ENCODE data around the gene STARD5.
A peak's percentile ranks its signal among the peaks of the same experiment; 100 is the strongest.
"Not testable (repeated sequence)": the region's sequence is repeated elsewhere in the genome, so short reads cannot be mapped to it uniquely, and the experiment has no call there.

STARD5 gene, protein sequence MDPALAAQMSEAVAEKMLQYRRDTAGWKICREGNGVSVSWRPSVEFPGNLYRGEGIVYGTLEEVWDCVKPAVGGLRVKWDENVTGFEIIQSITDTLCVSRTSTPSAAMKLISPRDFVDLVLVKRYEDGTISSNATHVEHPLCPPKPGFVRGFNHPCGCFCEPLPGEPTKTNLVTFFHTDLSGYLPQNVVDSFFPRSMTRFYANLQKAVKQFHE

DNA sequence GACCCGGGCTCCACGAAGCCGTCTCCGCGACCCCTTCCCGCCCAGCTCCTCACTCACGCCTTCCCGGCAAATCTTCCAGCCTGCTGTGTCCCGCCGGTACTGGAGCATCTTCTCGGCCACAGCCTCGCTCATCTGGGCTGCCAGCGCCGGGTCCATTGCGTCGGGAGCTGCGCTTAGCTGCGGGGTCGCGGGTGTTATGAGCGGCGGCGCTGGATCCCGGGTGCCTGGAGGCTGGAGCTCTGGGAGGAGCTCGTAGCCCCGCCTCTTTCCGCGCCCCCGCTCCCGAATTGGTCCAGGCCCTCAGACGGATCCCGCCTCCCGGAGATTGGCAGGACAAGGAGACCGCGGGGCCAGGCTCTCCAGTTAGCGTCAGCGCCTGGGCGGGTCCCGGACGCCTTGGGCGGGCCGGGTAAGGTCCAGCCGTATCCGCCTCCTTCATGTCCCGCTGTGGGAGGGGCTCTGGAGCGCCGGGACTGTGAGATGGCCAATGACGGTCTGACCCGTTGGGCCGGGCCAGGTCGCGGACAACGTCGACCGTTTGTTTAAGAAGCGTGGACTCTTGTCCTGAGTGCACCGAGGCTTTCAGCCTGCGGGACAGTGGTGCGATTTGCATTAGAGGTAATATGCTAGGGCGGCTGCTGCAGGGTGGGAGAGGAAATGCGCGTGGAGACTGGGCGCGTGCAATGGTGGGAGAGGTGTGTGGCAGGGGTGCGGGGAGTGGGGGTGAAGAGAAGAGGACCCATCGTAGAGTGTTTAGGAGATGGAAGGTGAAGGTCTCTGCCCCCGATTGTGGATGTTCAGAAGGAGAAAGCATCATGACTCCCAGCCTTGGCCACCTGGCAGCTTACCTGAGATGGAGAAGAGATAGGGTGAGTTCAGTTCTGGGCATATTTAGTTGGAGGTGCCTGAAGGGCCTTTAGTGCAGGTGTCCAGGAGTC, at the start of gene STARD5:
STARD5 (minus strand) TSS at position 198 of the 938 bp plus-strand sequence; CDS start at position 156, 42 bp downstream.
- peak; percentile 92 to 97 (median 94) for DNase-seq (ENCODE audit: low read depth in 2 of 3, low spot score in 2 of 3)

DNA sequence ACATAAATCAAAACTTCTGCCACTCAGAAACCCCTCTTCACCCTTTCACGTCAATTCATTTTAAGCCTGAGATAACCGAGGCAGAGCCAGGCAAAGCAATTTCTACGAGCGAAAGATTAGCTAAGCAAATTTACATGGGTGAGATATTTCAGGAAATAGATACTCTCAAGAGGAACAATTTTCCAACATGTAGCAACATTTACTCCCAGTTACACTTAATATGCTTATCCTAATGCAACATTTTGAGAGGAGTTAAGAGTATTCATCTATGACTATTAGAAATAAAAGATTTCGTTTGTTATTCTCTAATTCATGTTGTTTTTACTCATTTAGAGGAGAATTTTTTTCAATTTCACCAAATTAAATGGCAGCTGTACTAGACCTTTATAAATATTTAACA, 49.2 kb upstream of the STARD5 start:
- no peak for DNase-seq (ENCODE audit: low read depth in 2 of 3, low spot score in 2 of 3)

DNA sequence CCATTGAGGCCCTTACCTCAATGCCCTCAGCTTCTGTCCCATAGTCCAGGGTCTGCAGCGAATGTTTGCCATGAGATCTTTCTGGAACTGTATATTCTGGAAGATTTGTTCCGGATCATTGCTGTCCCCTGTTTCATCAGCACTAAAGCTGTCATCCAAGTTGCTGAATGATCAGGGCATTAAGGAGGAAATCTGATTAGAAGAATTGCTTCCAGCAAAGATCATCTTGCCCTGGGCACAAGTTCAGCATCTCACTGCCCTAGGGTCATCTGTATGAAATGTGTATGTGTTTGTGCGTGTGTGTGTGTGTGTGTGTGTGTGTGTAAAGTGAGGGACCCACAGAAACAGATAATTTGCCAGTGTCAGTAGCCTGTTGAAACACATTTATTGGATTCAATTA, 48.6 kb upstream of the STARD5 start:
- no peak for DNase-seq (ENCODE audit: low read depth in 2 of 3, low spot score in 2 of 3)

DNA sequence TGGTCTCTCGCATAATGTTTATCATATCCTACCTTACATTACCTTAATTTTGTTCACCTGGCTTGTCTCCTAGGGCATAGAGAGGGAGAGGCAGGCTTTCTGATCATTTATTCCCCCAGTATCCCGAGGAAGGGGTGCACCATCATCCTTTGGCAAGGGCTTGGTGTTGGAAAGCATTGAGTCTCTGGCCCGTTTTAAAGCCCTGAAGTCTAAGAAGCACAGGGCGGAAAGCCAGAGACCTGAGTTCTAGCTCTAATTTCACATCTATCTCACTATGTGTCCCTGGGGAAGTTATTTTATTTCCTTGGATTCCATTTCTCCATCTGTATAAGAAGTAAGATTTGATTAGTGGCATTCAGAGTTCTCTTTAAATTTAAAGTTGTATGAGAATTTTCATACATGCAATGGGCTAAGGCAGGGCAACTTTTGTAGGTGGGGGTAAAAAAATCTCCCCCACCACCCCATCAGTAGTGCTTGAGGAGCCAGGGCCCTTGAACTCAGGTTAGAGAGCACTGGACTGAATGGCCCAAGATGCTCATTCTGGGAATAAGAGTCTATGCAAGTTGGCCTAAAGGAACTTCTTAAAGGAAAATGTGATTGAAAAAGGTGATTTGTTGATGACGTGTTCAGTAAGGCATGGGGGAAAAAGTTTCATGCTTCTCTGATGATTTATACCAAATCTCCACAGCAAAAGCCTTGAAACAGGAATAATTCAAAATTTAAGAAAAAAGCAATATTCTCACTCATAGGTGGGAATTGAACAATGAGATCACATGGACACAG, 40.0 kb upstream of the STARD5 start:
- DNase-seq (ENCODE audit: low read depth in 2 of 3, low spot score in 2 of 3), result no peak

DNA sequence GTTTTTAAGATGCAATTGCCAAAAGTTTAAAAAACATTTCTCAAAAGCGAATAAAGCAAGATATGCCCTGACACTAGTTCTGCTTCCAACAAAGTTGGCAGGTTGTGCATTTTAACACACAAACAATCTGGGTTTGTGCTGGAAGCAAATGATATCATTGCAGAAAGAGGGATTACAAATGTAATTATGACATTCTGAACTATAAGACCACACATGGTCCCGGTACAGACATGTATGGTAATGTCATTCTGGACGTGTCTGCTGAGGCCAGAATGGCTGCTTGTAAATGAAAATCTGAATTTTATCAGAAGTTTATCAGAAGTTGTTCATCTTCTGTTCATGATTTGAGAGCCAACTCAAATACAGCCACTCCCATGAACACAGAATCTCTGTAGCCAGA, 39.3 kb upstream of the STARD5 start:
- DNase-seq (ENCODE audit: low read depth in 2 of 3, low spot score in 2 of 3), result no peak

DNA sequence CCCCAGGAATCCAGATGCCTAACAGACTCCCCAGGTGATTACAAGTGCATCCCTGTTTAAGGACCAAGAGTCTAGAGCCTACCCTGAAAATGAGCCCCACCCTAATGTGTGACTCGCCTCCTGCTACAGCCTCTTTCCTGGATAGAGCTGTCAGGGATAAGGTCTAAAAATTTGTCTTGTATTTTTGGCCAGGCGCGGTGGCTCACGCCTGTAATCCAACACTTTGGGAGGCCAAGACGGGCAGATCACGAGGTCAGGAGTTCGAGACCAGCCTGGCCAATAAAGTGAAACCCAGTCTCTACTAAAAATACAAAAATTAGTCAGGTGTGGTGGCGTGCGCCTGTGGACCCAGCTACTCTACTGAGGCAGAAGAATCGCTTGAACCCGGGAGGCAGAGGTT, 38.8 kb upstream of the STARD5 start:
- DNase-seq (ENCODE audit: low read depth in 2 of 3, low spot score in 2 of 3), result no peak

DNA sequence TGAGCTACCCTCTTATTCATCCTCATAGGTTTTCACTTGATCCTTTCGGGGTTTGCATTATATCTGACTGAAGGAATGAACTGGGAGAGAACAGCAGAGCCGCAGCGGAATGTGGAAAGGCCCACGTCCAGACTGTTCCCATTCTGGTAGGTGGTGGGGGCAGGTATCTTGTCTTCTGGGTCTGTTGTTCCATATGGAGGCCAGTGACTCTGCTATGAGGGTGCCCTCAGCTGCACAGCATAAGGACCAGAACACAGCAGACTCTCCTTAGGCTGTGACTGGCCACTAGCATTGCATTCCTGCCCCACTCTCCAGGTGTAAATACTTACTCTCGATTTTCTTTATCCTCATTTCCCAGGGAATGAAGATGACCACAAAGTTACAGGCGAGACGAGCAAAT, 38.0 kb upstream of the STARD5 start:
- DNase-seq (ENCODE audit: low read depth in 2 of 3, low spot score in 2 of 3), result no peak

DNA sequence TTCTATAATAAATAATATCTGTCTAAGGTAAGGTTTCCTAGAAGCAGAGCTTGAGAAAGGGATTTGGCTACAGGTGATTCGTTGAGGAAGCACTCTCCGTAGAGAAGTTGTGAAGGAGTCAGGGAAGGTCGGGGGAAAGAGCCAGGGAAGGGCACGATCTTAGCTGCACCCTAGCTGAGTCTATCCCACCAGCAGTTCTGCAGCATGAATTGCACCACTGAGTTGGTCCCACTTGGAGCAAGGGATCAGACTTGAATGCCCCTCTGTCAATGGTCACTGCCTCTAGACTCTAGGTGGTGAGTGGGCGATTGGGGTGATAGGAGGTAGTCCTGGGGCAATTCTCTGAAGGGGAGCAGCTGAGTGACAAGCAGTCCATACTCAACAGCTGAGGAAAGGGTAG, 36.5 kb upstream of the STARD5 start:
- no peak for DNase-seq (ENCODE audit: low read depth in 2 of 3, low spot score in 2 of 3)

DNA sequence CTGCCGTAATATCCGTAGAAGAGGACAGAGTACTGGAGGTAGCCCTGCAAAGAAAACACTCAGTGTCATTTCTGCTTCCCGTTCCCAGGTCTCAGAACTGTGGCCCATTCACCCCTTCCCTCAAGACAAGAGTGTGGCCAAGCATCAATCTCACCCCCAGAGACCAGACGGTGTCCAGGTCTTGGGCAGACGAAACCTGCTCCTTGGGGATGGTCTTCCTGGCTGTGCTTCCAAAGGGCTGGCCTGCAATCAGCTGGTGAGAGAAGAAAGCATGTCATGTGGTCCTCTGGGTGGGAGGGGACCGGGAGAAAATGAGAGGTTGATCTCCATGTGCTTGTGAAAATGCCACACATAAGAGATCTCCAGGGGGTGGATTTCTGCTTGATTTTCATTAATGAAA, 34.3 kb upstream of the STARD5 start:
- no peak for DNase-seq (ENCODE audit: low read depth in 2 of 3, low spot score in 2 of 3)

DNA sequence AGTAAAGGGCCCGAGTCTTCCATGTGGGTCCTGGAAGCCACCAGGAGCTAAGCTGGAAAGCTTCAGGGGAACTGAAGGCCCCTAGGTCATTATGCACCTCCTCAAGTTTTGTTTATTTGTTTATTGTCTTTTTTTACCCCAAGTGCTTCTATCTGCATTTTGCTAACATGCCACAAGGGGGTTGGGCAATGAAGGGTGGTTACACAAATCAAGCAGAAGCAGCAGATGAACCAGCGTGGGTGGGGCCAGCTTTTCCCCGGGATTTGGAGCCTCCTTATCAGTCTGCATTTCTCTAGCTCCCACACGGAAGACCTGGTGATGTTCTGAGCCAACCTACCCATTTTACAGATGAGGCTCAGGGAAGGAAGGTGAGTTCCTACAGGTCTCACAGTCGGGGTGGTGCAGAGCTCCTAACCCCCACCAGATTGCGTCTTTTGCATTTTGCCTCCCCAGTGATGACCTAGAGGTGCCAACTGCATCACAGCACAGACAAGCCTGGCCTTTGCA, 33.3 kb upstream of the STARD5 start:
- no peak for DNase-seq (ENCODE audit: low read depth in 2 of 3, low spot score in 2 of 3)

DNA sequence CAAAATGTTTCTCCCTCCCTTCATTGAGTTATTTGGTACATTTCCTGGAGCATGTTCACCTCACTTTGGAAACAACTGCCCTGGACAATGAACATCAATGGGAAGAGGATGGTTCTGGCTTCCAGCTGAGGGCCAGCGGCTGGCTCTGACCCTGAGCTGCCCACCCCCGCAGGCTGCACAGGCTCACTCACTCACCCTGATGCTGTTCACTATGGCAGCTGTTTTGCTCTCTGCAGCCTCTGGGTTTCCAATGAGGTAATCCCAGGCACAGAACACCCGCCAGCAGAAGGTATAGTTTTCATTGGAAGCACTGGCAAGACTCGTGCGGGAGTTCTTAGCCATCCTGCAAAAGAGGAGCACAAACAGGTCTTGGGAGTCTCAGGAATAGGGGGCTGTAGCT, 32.3 kb upstream of the STARD5 start:
- DNase-seq (ENCODE audit: low read depth in 2 of 3, low spot score in 2 of 3), result no peak

DNA sequence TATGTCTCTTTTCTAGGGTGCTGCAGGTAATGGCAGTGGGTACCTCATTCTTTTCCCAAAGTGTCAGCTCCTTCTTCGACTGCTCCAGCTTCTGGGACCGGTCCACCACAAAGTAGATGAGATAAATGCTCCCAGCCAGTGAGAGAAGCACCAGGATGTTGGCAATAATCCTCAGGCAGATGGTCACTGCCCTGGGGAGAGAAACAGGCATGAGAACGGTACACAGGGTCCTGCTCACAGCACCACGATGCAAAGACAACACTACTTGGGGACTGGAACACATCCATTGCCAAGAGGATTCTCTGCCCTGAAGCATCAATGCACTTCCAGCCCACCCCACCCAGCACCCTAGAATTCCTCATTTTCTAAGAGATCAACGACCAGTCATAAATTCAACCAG, 27.7 kb upstream of the STARD5 start:
- DNase-seq (ENCODE audit: low read depth in 2 of 3, low spot score in 2 of 3), result no peak

DNA sequence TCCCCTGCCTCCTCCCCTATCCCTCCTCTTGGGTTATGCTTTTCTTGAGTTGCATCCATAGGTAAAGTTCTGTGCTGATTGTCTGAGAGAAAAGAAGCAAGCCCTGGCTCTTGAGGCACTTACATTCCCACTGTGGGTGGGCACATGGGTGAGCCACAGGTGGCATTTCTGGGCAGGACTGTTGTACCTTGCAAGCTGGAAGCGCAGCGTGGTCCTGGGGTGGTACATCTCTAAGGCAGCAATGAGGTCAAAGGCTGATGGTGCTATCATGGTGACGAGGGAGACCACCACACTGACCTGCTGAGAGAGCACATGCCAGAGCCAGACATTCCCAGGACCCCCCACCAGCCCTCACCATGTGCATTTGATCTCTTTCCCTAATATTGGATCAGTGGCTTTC, 25.3 kb upstream of the STARD5 start:
- DNase-seq (ENCODE audit: low read depth in 2 of 3, low spot score in 2 of 3), result no peak

DNA sequence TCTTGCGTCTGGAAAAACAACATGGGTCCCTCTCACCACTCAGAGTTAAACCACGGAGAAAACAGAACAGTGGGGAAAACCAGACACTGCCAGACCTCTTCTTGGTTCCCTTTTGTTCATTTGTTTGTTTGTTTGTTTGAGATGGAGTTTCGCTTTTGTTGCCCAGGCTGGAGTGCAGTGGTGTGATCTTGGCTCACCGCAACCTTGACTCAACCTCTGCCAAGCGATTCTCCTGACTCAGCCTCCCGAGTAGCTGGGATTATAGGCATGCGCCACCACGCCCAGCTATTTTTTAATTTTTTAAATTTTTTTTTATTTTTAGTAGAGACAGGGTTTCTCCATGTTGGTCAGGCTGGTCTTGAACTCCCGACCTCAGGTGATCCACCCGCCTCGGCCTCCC, 24.8 kb upstream of the STARD5 start:
- not testable (repeated sequence) for DNase-seq (ENCODE audit: low read depth in 2 of 3, low spot score in 2 of 3)

DNA sequence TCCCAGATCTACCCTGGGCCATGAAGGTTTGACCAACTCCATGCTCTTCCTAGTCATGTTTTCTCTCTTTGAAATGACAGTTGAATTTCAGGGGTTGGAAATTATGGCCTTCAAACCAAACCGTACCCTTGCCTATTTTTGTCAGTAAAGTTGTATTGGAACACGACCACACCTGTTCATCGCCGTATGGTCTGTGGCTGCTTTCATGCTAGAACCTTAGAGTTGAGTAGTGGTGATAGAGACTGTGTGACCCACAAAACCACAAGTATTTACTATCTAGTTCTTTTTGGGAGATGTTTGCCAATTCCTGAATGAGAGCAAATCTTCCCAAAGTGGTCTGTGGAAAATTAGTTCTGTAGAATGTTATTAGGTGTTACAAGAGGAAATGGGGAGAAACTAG, 24.0 kb upstream of the STARD5 start:
- DNase-seq (ENCODE audit: low read depth in 2 of 3, low spot score in 2 of 3), result no peak

DNA sequence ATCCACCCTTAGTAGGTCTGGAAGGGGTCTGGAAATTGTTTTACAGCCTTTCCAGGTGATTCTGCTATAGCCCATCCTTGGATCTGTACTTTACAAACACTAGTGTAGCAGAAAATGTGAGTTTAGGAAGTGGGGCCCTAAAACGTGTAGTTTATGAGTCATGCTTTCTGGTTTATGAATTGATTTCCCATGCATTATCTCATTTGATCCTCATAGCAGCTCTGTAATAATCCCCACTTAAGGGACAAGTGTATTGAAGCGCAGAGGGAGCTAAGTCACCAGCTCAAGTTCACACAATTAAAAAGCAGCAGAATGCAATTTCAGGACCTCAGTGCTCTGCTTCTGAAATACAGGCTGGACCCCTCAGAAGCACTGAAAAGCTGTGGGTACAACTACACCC, 22.7 kb upstream of the STARD5 start:
- DNase-seq (ENCODE audit: low read depth in 2 of 3, low spot score in 2 of 3), result no peak

DNA sequence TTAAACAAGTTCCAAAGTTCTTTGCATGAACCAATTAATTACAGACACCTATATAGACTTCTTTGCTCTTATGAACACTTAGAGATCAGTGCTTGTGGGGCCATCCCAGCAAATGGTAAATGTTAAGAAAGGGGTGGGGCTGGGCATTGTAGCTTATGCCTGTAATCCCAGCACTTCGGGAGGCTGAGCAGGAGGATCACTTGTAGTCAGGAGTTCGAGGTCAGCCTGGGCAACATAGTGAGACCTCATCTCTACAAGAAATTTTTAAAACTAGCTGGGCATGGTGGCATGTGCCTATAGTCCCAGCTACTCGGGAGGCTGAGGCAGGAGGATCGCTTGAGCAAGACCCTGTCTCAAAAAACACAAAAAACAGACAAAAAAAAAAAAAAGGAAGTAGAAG, 19.4 kb upstream of the STARD5 start:
- DNase-seq (ENCODE audit: low read depth in 2 of 3, low spot score in 2 of 3), result no peak

DNA sequence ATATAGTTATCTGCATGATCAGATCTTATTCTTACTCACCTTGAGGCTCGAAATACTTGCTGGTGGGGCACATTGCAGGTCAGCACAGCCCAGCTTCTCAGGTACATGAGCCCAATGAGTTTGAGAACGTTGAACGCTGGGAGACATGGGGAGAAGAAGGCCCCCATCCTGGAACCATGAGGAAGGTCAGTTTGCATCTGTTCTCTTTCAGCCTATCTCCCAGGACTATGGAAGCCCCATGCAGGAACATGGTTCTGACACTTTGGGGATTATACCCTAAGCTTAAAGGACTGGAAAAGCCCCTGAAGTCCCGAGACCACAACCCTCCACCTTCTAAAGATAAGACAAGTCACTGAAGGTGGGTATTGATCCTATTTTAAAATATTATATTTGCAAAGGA, 17.4 kb upstream of the STARD5 start:
- no peak for DNase-seq (ENCODE audit: low read depth in 2 of 3, low spot score in 2 of 3)

DNA sequence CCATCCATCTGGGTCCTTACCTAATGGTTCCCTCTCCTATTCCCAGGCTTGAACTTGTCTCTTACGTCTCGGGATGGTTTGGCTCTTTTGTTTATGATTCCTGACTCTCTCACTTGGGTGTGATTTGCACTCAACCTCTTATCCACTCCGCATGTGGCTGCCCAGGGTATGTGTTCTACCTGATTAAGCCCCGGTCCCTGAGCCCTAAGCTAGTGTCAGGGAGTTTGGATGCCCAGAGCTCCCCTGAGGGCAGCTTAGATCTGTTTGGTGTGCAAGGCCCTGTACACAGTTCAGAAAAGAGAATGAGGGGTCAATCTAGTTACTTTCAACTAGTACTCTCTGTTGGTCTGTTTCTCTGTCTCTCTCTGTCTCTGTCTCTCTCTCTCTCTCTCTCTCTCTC, 15.9 kb upstream of the STARD5 start:
- no peak for DNase-seq (ENCODE audit: low read depth in 2 of 3, low spot score in 2 of 3)

DNA sequence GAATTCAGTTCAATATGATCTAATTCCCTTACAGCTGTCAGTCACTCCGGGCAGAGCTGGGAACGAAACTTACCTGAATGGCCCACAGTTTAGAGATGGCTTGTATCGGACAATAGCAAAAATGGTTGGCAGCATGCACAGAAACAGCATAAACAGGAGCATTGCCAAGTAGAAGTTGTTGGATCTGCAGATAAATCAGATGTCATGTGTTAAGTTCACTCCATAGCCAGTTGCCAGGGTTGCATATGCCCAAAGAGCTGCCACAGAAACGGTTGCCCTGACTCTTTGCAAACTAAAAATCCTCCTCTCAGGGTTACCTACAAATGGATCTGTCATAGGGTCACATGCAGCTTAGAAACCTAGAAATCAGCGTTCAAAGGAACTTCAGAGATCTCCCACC, 15.4 kb upstream of the STARD5 start:
- DNase-seq (ENCODE audit: low read depth in 2 of 3, low spot score in 2 of 3), result no peak

DNA sequence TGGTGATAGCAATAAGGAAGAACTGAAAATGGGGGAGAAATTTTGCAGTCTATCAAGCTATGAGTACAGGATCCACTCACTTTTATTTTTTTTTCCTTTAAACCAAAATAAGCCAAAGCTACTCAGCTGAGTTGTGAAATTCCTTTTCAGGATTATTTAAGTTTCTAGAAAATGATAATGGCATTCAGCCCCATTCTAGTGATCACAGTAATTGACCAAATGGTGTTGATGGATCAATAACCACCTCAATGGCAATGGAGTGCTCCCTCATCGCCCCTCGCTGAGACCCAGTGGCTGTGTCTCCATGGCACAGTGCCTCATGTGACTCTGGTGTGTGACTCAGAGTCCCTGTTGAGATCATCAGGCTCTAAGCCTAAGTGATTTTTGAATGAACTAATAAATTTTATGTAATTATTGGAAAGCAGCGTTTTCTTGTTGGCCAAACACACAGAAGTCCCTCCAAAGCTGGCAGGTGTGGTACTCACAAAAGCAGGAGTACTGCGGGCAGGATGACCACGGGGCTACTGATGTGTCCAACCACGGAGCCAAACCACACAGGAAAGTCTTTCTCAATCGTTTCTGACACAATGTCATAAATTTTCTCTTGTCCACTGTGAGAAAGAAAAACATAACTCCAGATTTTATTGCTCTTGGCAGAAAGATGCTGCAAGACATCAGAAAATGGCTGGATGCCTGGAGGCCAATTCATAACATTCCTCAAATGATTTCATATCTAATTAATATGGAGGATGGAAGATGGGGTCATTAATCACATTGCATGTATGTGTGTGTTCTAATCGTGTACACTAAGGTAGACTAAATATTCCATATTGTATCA, 14.4 kb upstream of the STARD5 start:
- no peak for DNase-seq (ENCODE audit: low read depth in 2 of 3, low spot score in 2 of 3)
